Fibroblast of skin of left biceps (primary cell): ENCODE results near the gene SLC25A48.

ENCODE experiments used
- DNase-seq, 2 experiments: peaks; one replicate each; pipeline ENCODE4 v3.0.0-alpha.2; 2013; ENCODE audit warnings: low read depth in 2 of 2

The SLC25A48 gene, protein sequence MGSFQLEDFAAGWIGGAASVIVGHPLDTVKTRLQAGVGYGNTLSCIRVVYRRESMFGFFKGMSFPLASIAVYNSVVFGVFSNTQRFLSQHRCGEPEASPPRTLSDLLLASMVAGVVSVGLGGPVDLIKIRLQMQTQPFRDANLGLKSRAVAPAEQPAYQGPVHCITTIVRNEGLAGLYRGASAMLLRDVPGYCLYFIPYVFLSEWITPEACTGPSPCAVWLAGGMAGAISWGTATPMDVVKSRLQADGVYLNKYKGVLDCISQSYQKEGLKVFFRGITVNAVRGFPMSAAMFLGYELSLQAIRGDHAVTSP

DNA sequence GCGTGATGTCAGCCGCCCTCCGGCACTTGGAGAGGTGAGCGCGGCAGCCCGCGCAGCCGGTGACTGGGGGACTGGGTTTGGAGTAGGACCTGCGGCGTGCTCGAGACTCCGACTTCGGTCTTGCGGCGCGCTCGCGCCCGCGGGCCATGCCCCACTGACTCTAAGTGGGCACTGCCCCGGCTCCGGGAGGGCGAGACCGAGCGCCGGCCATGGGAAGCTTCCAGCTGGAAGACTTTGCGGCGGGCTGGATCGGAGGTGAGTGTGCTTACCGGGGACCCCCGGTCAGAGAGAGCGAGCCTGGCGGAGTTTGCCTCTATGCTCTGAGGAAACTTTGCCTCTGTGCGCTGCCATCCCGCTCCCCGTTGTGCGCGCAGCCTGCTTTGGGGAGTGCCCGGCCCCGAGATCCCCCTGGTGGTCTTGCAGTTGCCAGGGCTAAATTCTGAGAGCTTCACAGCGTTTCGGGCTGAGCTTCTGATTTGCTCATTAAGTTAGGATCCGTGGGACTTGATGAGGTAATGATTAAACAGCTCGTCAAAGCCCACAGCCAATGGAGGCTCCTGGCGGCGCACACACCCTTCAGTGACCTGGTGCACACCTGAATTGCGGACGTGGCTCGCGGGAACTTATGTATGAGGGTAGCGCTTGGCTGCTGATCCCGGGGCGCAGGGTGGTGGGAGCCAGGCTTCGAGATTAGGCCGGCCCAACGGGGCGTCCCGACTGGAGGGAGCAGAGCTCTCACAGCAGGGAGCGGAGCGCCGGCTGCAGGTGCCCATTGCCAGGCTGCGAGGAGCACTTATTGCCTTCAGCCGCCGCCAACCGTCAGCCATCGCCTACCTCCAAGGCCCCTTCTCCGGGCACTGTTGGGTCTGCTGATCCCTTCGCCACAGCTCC lies at the start of gene SLC25A48:
Gene SLC25A48 (plus strand): TSS at position 25 of the 891 bp plus-strand sequence. CDS start 185 bp downstream, at position 210.
- peak in 1 of 2 experiments; percentile 3 for DNase-seq

DNA sequence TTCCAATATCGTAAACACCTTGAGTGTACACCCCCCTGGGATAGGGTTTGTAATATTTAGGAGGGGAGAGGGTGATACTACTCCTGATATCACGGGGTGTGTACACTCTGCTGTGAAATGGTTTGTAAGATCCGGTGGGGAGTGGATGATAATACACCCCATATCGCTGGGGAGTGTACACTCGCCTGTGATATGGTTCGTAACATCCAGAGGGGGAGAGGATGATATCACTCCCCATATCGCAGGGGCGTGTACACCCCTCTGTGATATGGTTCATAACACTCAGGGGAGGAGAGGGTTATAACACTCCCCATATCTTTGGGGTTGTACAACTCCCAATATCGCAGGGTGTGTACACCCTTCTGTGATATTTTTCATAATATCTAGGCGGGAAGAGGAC lies 33.8 kb upstream of the SLC25A48 start:
- no peak for DNase-seq

DNA sequence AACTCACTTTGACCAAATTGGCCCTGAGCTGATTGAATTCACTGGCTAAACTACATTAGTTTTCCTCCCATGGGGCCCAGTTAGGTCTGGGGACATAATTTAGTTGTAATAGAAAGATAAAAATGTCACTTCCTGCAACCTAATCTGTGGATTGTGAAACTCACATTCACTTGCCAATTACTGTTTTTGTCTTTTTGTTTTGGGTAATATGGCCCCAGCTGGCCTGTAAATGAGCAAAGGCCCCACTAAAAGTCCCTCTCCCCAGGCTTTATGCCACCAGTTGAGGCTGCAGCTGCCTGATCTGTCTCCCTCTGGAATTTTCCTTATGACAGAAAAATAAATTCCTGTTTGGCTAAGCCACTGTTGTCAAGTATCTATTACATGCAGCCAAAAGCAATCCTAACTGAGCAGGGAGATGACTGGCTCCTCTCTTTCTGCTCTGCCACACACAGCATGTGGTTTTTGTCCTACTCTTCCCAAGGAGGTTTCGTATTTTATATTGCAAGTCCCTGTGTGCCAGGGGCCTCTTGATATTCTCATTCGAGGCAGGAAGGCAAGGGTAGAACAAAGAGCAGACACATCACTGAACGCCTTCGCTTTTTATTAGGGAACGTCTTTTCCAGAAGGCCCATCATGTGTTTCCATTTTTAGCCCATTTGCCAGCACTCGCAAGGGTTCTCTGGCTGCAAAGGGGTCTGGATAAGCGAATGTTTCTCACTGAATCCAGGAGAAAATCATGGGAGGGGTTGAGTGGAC lies 24.1 kb upstream of the SLC25A48 start:
- DNase-seq: no peak

DNA sequence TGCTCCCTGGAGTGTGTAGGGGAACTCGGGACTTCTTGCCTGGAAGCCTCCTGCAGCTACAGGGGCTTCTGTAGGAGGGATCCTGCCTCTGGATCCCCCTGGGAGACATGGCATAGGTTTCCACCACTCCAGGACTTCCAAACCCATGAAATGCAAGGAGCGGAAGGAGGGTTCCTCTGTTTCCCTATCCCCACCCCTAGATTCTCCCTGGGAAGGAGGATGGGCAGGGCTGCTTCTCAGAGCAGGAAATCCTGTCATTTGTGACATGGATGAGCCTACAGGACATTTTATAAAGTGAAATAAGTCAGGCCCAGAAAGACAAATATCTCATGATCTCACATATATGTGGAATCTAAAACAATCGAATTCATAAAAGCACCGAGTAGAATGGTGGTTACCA lies 23.5 kb upstream of the SLC25A48 start:
- DNase-seq: no peak

DNA sequence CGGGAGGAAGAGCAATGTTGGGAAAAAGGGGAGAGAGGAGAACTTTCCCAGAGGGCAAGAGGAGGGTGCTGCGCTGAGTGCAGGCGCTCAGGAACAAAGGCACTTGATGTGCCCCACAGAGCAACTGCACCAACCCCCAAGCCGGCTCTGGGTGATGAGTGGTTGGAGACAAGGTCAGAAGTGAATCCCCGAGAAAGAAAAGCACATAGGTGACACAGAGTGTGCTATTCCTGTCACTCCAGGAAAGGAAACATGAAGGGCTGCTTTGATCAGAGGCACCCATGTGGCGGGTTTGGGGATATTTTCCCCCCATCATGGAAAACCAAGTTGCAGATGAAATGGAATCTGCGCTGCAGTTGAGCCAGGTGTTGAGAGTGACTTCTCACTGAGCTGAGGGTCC lies 20.7 kb upstream of the SLC25A48 start:
- no peak for DNase-seq

DNA sequence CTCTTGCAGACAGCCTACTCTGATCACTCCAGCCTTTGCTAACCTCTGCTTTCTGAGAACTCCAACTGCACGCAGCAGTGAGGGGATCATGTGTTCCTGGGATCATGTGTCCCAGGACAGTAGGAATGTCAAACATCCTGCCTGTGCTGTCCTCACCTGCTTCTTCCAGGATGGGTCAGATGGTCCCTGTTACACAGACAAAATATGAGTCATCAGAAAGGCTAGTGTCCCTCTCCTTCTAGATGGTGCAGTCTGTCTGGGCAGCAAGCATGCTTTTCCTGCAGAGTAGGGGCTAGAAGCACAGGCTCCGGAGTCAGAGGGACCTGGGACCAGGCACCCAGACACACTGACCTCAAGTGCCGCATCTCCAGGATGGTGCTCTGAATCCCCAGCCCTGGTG lies 20.1 kb upstream of the SLC25A48 start:
- DNase-seq: no peak

DNA sequence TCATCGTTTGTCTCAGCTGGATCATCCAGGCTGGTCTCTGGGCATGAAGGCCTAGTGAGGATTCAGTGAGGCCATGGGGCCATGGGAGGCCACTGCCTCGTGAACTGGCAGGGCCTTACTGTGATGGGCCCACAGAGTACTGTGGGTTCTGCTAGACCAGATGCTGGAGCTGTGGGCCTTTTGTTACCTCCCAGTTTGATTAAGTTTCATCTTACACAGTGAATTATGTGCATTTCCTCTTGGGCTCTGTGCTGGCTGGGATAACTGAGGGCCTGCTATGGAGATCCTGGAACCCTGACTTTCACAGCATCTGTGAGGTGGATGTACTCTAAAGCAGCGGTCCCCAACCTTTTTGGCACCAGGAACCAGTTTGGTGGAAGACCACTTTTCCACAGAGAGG lies 19.7 kb upstream of the SLC25A48 start:
- no peak for DNase-seq

DNA sequence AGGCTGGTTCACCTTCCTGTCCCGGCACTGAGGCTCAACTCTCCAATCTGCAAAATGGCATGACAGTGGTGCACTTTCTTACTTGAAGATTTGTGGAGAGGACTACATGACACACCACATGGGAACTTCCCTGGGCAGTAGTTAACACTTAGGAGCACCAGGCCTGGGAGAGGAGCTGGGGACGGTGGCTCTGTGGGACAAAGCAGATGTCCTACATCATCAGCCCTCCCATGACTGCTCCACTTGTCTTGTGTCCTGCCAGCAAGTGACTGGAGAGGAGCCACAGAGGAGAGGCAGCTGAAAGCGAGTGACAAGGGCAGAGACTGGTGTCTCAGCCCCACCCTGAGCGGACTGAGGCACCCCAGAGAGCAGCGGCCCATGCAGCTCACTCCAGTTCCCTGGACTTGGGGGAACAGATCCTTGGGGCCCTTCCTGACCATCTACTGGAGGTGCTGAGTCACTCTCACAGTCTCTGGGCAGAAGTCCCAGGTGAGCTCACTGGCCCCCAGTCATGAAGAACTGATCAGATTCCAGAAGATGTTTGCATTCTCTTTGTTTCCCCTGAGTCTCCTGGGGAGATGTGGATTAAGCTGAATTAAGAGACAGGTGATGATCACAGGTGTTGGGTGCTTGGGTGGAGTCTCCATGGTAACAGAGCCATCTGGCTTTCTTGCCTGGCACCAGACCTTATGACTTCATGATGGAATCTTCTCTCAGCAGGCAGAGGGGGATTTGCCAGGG lies 13.2 kb upstream of the SLC25A48 start:
- DNase-seq: no peak

DNA sequence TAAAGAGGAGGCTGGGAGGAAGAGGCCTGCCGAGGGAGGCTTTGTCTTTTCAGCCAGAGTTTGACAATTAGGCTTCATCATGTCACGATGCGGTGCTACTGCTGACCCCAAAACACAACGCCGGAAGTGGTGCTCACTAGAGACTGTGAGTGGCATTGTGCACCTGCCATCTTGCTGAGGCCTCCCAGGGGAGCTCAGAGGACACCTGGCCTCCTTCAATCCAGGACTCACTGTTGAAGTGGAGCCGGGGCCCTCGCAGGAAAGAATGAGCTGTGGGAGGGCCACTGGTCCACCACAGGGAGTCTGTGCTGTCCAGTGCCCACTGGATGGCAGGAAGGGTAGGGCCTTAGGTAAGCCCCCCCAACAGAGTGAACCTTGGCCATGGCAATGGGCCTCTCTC lies 12.7 kb upstream of the SLC25A48 start:
- DNase-seq: no peak

DNA sequence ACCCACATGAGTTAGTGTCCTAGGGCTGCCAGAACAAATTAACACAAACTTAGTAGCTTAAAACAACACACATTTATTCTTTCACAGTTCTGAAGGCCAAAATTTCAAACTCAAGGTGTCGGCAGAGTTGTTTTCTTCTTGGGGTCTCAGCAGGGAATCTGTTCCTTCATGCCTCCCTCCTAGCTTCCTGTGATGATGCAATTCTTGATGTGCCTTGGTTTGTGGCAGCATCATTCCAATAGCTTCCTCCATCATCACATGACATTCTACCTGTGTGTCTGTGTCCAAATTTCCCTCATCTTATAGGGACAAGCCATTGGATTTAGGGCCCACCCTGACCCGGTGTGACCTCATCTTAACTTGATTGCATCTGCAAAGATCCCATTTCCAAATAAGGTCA lies 12.2 kb upstream of the SLC25A48 start:
- DNase-seq: no peak

DNA sequence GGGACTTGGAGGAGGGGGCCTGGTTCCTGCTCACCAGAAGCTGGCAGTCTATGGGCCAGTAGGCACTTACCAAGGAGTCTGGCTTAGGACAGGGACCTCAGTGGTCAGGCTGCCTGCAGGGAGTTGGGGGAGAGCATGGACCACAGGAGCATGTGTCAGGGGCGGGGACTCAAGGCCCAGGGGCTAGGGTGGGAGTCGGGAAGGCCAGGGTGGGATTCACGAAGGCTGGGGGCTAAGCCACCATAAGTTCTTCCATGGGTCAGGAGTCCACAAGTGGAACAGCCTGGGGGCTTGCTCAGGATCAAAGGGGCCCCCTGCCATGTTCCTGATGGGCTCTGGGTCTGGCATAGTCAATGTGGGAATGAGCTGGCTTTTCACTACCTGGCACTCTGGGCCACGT lies 11.5 kb upstream of the SLC25A48 start:
- DNase-seq: no peak

DNA sequence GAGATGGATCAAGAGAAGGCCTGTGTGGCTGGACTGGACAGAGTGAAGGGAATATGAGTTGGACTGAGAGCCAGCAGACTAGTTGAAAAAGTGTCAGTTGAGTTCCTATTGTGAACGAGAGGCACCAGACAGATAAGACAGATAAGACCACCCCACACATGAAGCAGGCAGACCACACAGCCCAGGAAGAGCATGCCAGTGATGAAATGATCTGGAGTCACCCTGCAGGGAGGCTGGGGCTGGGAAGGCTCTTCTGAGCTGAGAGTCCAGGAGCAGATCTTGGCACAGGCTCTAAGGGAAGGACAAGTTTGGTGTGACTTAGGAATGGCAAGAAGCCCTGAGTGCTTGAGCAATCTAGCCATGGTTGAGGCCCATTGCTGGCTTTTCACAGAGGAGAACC lies 10.6 kb upstream of the SLC25A48 start:
- DNase-seq: no peak

DNA sequence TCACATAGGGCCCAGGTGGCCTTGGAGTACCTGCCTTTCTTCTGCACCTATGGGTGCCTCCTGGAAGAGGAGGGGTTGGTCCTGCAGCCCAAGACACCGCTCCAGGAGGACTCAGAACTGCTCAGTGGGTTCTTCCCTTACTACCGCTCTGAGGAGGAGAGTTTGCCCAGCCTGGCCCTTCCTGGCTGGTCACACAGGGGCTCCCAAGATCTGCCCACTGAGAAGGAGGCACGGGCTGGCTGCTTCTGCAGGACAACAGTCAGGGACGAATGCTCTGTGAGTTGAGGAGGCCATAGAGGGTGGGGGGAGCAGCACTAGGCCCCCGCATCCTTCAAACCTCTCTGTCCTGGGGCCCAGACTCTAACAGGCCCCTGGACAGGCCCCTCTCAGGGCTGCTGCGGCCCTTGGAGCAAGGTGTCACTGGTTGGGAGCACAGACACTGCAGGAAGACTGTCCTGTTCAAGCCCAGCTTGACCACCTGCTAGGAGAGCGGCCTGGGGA lies 9.9 kb upstream of the SLC25A48 start:
- no peak for DNase-seq

DNA sequence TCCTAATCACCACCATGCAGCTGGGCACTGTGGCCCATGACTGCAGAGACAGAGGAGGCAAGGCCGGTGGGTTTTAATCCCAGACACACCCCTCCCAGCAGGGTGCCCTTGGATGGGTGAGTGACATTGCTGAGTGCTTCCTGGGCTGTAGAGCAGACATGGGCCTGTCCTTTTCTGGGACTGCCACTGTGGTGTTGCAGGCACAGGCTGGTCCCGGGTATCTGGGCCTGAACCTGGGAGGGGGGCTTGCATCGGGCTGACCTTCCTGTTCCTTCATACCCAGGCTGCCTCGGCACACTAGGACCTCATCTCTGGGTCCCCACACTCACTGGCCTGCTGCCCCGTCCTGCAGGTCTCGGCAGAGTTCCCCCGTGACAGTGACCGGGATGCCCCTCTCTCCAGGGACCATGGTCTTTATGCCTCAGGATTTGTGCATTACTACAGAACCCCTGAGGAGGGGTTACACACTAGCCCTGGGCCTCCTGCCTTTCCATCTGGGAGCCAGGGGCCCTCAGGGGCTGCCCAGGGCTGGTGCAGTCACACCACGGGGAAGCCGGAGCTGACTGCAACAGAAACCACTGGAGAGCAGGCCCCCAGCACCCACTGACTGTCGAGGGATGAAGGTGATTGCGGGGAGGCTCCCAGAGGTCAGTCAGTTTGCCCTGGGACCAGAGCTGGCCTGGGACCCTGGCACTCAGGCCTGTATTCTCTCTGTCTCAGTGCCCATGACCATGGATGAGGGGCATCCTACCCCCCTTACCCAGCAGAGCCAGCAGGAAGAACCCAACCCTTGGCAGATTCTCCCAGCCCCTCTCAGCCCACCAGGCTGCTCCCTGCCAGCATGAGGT lies 8.9 kb upstream of the SLC25A48 start:
- no peak for DNase-seq

DNA sequence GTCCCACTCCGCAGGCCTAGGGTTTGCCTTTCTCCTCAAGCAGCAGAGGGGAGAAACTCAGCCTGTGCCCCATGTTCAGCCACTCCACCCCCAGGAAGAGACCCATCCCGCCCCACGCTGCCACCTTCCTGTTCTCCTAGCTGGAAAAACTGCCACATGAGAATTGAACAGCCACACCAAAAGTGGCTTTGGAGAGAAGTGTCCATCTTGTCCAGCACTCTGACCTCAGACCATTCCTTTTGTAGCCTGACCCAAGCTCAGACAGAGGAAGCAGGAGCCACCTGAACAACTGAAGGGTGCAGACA lies 8.3 kb upstream of the SLC25A48 start:
- no peak for DNase-seq

DNA sequence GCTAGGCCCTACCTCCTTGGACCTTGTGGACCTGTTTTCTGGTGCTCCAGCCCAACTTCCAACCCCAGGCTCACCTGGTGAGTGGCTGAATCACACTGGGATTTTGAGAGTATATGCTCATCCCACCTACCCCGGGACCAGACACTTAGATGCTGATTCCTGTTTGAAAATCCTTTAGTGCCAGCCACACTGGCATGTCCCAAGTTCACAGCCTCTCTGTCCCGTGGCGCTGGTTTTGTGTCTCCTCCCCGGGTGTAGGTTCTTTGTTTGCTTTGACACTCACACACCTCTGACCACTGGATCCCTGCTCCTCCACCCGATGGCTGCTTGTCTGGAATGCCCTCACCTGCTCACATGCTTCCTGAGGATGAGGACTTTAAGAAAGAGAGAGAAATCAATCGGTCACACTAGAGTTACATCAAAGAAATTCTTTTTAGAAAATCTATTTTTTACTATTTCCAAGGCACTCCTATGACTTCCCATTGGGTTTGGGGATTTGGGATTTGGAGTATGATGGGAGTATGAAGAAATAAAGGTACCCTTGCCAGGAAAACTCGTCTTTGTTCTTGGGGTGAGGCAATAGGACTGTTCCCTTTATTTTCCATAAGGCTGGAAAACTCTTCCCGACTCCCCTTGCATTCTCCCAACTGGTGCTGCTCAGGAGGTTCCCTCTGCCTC lies 7.3 kb upstream of the SLC25A48 start:
- no peak for DNase-seq

DNA sequence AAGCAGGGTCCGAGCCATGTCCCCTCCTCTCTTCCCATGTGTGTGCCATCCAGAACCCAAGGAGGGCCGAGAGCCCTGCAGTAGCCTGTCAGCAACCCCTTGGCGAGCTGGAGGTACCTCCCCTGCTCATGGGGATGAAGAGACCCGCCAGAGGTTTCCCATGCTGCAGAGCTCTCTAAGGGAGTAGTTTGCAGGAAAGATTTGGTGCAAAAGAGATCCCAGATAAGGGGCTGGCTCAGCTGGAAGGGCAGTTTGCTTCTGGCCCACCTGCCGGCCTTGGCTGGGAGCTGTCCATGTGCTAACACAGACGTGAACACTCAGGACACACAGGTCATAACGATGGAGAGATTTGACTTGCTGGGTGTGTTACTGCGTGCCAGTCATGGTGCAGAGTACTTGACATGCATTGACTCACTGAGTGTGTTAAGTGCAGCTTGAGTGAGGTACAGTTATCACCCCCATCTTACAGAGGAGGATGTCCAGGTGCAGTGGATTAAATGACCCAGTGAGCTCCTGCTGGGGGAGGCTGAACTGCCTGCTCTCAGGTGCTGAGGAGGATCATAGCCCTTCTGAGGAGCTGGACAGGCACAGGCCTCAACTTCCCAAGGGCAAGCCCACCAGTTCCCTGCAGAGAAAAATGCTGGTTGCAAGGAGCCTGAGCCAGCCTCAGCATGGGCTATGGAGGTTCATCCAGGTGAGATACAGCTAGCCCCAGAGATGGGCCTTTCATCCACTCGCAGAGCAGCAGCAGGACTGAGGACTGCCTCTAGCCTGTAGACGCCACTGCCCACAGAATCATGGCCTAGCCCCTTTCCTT lies 6.3 kb upstream of the SLC25A48 start:
- DNase-seq: no peak

DNA sequence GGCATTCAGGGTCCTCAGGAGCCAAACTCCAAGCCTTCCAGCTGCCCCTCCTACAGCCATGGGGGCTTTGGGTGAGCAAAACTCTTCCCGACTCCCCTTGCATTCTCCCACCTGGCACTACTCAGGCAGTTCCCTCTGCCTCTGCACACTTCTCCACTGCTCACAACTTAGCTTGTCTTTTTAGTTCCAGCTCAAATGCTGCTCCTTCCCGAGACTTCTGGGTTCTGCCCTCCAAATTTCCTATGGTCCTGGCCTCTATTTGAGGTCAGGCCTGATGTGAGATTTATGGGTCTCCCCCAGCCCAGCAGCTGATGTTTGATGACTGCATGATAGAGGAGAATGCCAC lies 5.7 kb upstream of the SLC25A48 start:
- no peak for DNase-seq

DNA sequence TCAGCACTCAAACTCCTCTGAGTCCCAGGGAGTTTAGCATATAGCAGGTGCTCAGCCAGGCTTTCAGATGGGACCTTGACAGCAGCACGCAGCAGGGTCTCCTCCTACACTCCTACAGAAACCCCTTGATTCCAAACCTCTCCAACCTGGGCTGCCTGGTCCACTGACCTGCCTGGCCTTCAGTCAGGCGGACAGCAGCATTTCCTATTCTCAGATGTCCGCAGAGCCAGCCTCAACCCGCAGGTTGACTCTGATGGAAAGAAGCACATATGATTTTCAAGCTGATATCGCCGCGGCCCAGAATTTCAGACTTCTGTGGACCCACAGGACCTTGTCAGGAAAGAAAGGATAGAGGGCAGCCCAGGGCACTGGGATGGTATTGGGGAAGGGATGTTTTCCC lies 5.3 kb upstream of the SLC25A48 start:
- no peak for DNase-seq
